ENCODE measurements around the gene SMAGP. TPM values are rescaled to one million over a fixed set of nuclear protein-coding genes. Genes with fewer than 3 reads are reported as not detected.
"Not testable (repeated sequence)": the region's sequence is repeated elsewhere in the genome, so short reads cannot be mapped to it uniquely, and the experiment has no call there.

The SMAGP gene
- total RNA-seq, 4 donors from 2014 or later, result 29.5 to 144 (median 104) TPM

GRCh38 chr12:51293696-51294095 lies 23.5 kb upstream of the SMAGP start:
- Histone ChIP-seq H3K27me3 (no peaks in the 10 kb centered on the region), H3K27ac (no peak overlapping the region), H3K4me3 (no peak overlapping the region), H3K9me3 (no peaks in the 10 kb centered on the region), H3K36me3 (no peaks in the 10 kb centered on the region), H3K4me1 (peaks cover 0 to 10% (median 0%) of the 10 kb centered on the region in 4 donors)
- DNase-seq, result no peak
- in situ Hi-C loops (cut with MboI; ENCODE audit: low pct_ligation_motif_present in 1 of 4, low pct_unique_long_range_greater_than_20kb in 1 of 4, low sequenced_read_pairs in 3 of 4) (no loop called here), intact Hi-C loops (cut with DNase I; ENCODE audit: low total_unique reads) (no loop called here)
- TF ChIP-seq POLR2AphosphoS5 (IDR thresholded peaks at IDR 0.05) (no peak), CTCF (IDR thresholded peaks at IDR 0.05) (no peak), POLR2A (IDR thresholded peaks at IDR 0.05) (no peak), EP300 (IDR thresholded peaks at IDR 0.05; ENCODE audit: low read depth) (no peak)

DNA sequence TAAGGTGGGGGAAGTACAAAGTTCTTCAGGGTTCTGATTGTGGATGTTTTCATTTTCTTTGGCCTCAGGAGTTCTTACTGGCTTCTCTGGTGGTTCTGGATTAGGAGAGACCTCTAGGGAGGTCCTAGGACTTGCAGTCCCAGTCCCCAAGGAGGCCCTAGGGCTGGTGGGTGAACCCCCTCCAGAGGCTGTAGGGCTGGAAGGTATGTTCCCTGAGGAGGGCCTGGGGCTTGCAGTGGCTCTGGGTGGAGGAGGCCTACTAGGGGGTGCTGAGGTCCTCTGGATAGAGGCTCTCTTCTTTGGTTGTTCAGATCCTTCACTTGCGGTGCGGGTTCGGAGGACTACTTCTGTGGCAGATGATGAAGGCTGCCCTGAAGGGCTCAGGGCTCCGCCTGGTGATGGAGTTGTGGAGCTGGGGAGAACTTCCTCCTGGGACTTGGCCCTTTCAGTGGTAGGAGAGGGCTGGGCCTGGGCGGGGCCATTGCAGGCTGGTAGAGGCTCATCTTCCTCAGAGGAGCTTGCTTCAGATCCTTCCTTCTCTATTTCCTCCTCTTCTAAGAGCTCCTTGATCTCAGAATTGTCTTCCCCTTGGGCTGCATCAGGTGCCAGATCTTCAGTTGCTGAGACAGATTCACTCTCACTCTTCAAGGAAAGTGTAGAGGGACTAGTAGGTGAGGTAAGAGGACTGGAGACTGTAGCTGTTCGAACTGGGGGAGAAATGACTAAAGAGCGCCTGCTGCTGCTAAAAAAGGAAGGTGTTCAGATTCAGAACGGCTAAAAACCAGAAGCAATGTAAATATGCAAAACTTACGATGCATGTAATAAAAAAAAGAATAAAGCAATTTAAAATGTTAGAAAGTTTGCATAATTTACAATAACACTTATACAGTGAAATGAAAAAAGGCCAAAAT lies 21.6 kb upstream of the SMAGP start:
- in situ Hi-C loops (cut with MboI; ENCODE audit: low pct_ligation_motif_present in 1 of 4, low pct_unique_long_range_greater_than_20kb in 1 of 4, low sequenced_read_pairs in 3 of 4); intact Hi-C loops (cut with DNase I; ENCODE audit: low total_unique reads); H3K9me3 ChIP-seq; H3K27me3 ChIP-seq; H3K36me3 ChIP-seq: not testable (repeated sequence)
- 30 to 53% methylated on average over 4 to 9 of the region's 9 CpGs for WGBS, 2 donors (ENCODE audit: low coverage in 1 of 2)
- Histone ChIP-seq H3K4me3 (peak overlapping the region in 1 of 4 donors; percentile 12), H3K27ac (peak overlapping the region; percentile 67 to 80 (median 76)), H3K4me1 (peaks cover 0 to 10% (median 0%) of the 10 kb centered on the region in 4 donors)
- peak; percentile 87 for DNase-seq
- TF ChIP-seq CTCF (IDR thresholded peaks at IDR 0.05), result peak in 2 of 5 experiments; percentile 8 to 16

DNA sequence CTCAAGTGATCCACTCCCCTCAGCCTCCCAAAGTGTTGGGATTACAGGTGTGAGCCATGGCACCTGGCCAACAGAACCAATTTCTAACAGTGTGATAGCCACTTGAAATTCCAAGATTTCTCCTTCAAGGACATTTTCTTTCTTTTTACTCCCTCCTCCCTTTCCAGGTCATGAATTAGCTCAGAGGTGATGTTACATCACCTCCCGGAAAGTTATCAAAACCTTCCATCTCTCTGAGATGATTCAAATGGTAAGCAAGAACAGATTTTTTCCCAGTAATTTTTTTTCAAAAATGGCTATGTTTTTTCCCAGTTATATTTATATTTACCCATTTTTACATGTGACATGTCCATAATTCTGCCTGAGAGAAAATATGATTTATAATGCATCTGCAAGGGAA lies 15.6 kb upstream of the SMAGP start:
- no peaks in the 10 kb centered on the region for H3K36me3 ChIP-seq
- no peak overlapping the region for H3K4me3 ChIP-seq
- H3K27me3 ChIP-seq, result no peaks in the 10 kb centered on the region
- in situ Hi-C loops (cut with MboI; ENCODE audit: low pct_ligation_motif_present in 1 of 4, low pct_unique_long_range_greater_than_20kb in 1 of 4, low sequenced_read_pairs in 3 of 4), result no loop called here
- 93 to 100% methylated on average over 1 of the region's 1 CpG for WGBS, 2 donors (ENCODE audit: low coverage in 1 of 2)
- no peaks in the 10 kb centered on the region for H3K4me1 ChIP-seq
- no peaks in the 10 kb centered on the region for H3K9me3 ChIP-seq
- H3K27ac ChIP-seq, result no peak overlapping the region
- intact Hi-C loops (cut with DNase I; ENCODE audit: low total_unique reads), result no loop called here
- TF ChIP-seq POLR2A (IDR thresholded peaks at IDR 0.05) (no peak), POLR2AphosphoS5 (IDR thresholded peaks at IDR 0.05) (no peak)
- DNase-seq, result no peak

- Histone ChIP-seq H3K36me3 (no peaks in the 10 kb centered on the region), H3K4me3 (no peak overlapping the region), H3K9me3 (no peaks in the 10 kb centered on the region), H3K27me3 (no peaks in the 10 kb centered on the region), H3K4me1 (no peaks in the 10 kb centered on the region), H3K27ac (no peak overlapping the region)
- no peak for DNase-seq
- TF ChIP-seq CTCF (IDR thresholded peaks at IDR 0.05) (no peak), POLR2AphosphoS5 (IDR thresholded peaks at IDR 0.05) (no peak), EP300 (IDR thresholded peaks at IDR 0.05; ENCODE audit: low read depth) (no peak), POLR2A (IDR thresholded peaks at IDR 0.05) (no peak)
- in situ Hi-C loops (cut with MboI; ENCODE audit: low pct_ligation_motif_present in 1 of 4, low pct_unique_long_range_greater_than_20kb in 1 of 4, low sequenced_read_pairs in 3 of 4) (no loop called here), intact Hi-C loops (cut with DNase I; ENCODE audit: low total_unique reads) (no loop called here)
- 89% methylated on average over 4 of the region's 4 CpGs; no CpG with 5 or more reads in 1 of the 2 donors for WGBS, 2 donors (ENCODE audit: low coverage in 1 of 2)
Measured at GRCh38 chr12:51281202-51281924, 11.1 kb upstream of the SMAGP start.
